Ishikawa (cell line): ENCODE measurements around the gene GLI3.

Experiments used
- CEBPB ChIP-seq: IDR thresholded peaks from 2 replicates; pipeline ENCODE4 v1.6.1; 2012
- CREB1 ChIP-seq: IDR thresholded peaks from 2 replicates; pipeline ENCODE4 v1.6.1; 2012; ENCODE audit warnings: low read depth
- EGR1 ChIP-seq: IDR thresholded peaks from 2 replicates; pipeline ENCODE4 v1.6.1; 2012
- EP300 ChIP-seq: IDR thresholded peaks from 2 replicates; pipeline ENCODE4 v1.6.1; 2012; ENCODE audit warnings: borderline replicate concordance
- FOXM1 ChIP-seq: IDR thresholded peaks from 2 replicates; pipeline ENCODE4 v1.6.1; 2012; ENCODE audit warnings: low read depth, borderline replicate concordance
- NFIC ChIP-seq: IDR thresholded peaks from 2 replicates; pipeline ENCODE4 v1.6.1; 2012
- RAD21 ChIP-seq: IDR thresholded peaks from 2 replicates; pipeline ENCODE4 v1.6.1; 2012; ENCODE audit warnings: low read depth
- TAF1 ChIP-seq: IDR thresholded peaks from 2 replicates; pipeline ENCODE4 v1.6.1; 2012; ENCODE audit warnings: low read depth, mild to moderate bottlenecking
- TCF12 ChIP-seq: IDR thresholded peaks from 2 replicates; pipeline ENCODE4 v1.6.1; 2012; ENCODE audit warnings: low read depth
- TEAD4 ChIP-seq: IDR thresholded peaks from 2 replicates; pipeline ENCODE4 v1.6.1; 2012
- YY1 ChIP-seq: IDR thresholded peaks from 2 replicates; pipeline ENCODE4 v1.6.1; 2012; ENCODE audit warnings: low read depth
- ZBTB7A ChIP-seq: IDR thresholded peaks from 2 replicates; pipeline ENCODE4 v1.6.1; 2012; ENCODE audit warnings: low read depth
- TF ChIP-seq, protein P1 (sequence below): IDR thresholded peaks from 2 replicates; pipeline ENCODE4 v1.6.1; 2012; ENCODE audit warnings: low read depth, mild to moderate bottlenecking
- TF ChIP-seq, protein P2 (sequence below): IDR thresholded peaks from 2 replicates; pipeline ENCODE4 v1.6.1; 2012
- TF ChIP-seq, protein P3 (sequence below): IDR thresholded peaks from 2 replicates; pipeline ENCODE4 v1.6.1; 2012

The GLI3 gene

GRCh38 chr7:42181566-42181965 is 55.4 kb downstream of the GLI3 start:
- TF ChIP-seq TEAD4 (no peak), CREB1 (no peak), NFIC (no peak), EGR1 (no peak), TCF12 (no peak), CEBPB (no peak), YY1 (no peak), FOXM1 (no peak), TAF1 (no peak), ZBTB7A (no peak)
- TF ChIP-seq, protein P1, sequence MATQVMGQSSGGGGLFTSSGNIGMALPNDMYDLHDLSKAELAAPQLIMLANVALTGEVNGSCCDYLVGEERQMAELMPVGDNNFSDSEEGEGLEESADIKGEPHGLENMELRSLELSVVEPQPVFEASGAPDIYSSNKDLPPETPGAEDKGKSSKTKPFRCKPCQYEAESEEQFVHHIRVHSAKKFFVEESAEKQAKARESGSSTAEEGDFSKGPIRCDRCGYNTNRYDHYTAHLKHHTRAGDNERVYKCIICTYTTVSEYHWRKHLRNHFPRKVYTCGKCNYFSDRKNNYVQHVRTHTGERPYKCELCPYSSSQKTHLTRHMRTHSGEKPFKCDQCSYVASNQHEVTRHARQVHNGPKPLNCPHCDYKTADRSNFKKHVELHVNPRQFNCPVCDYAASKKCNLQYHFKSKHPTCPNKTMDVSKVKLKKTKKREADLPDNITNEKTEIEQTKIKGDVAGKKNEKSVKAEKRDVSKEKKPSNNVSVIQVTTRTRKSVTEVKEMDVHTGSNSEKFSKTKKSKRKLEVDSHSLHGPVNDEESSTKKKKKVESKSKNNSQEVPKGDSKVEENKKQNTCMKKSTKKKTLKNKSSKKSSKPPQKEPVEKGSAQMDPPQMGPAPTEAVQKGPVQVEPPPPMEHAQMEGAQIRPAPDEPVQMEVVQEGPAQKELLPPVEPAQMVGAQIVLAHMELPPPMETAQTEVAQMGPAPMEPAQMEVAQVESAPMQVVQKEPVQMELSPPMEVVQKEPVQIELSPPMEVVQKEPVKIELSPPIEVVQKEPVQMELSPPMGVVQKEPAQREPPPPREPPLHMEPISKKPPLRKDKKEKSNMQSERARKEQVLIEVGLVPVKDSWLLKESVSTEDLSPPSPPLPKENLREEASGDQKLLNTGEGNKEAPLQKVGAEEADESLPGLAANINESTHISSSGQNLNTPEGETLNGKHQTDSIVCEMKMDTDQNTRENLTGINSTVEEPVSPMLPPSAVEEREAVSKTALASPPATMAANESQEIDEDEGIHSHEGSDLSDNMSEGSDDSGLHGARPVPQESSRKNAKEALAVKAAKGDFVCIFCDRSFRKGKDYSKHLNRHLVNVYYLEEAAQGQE, result no peak

GRCh38 chr7:42180806-42181205 is 56.2 kb downstream of the GLI3 start:
- TF ChIP-seq EP300, result no peak
- TF ChIP-seq CEBPB, result no peak
- TF ChIP-seq, protein P2, sequence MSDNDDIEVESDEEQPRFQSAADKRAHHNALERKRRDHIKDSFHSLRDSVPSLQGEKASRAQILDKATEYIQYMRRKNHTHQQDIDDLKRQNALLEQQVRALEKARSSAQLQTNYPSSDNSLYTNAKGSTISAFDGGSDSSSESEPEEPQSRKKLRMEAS, result no peak
- no peak for TF ChIP-seq TEAD4
- no peak for TF ChIP-seq TAF1
- no peak for TF ChIP-seq RAD21
- TF ChIP-seq YY1, result no peak
- TF ChIP-seq NFIC, result no peak
- TF ChIP-seq, protein P3, sequence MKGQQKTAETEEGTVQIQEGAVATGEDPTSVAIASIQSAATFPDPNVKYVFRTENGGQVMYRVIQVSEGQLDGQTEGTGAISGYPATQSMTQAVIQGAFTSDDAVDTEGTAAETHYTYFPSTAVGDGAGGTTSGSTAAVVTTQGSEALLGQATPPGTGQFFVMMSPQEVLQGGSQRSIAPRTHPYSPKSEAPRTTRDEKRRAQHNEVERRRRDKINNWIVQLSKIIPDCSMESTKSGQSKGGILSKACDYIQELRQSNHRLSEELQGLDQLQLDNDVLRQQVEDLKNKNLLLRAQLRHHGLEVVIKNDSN, result no peak
- no peak for TF ChIP-seq EGR1
- TF ChIP-seq CREB1, result no peak
- no peak for TF ChIP-seq TCF12
- TF ChIP-seq, protein P1, result no peak
- TF ChIP-seq ZBTB7A, result no peak
- TF ChIP-seq FOXM1, result no peak

- TF ChIP-seq EGR1 (no peak), TCF12 (no peak), TAF1 (no peak), CEBPB (no peak), ZBTB7A (no peak)
- TF ChIP-seq, protein P2, result no peak
- TF ChIP-seq, protein P3, result no peak
Observed at GRCh38 chr7:42176724-42177101, 60.3 kb downstream of the GLI3 start.

DNA sequence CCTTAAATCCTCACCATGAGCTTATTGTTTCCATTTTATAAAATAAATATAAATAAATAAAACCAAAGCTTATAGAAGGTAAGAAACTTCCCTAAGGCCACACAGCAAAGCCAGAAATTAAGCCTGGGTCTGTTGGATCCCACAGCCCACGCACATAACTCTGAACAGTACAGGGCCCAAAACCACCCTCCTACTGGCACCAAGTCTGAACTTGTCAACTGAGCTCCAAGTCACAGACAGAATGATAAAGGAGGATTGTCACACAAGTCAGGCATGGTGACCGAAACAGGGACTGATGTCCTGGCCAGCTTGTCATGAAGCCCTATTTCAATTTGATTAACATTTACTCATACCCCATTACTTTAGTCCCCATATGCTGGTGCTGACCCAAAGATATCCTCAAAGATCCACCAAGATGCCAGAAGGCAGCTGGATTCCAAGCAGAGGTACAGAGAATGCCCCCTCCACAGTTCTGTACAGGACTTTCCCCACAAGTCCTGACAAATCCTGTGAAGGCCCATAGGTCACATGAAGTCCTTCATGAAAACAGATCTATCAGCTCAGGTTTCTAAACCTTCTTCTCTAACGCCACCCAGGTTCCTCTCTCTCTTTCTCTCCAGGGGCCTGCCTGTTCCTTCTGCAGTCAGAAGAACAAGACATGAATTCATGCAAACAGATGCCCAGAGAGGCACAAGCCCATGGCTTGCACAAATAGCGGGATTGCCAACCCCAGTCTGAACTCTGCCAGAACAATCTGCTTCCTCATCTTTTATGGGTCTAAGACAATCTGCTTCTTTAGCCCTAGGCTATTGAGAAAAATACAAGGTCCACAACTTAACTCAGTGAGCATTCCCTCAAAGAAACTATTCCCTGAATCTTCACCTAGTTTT is 60.9 kb downstream of the GLI3 start:
- TF ChIP-seq, protein P1, result no peak

DNA sequence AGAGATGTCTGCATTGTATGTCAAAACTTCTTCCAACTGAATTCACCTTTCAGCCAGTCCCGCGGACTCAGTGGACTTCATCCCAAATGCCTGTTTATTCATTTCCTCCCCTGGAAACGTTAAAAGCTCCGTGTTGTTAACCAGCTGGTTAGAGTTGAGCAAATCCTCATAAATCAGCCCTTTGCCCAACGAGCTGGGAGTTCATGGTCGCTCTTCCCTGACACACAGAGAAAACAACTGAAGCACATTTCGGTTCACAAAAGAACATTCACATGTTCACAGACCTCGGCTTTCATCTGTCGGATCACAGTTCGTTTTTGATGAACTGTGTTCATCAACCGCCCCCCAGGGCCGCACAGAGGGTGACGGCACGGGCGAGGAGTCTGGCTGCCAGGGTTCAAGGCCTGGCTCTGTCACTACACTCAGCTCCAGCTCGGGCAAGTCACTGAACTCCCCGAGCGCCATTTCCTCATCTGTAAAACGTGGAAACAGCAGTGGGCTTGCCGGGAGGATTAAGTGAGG is 62.6 kb downstream of the GLI3 start:
- TF ChIP-seq TAF1, result no peak
- no peak for TF ChIP-seq RAD21
- no peak for TF ChIP-seq CREB1
- TF ChIP-seq TCF12, result no peak
- no peak for TF ChIP-seq FOXM1
- no peak for TF ChIP-seq CEBPB
- TF ChIP-seq, protein P1, result no peak
- no peak for TF ChIP-seq EGR1
- TF ChIP-seq TEAD4, result no peak
